Measurements from ENCODE around the gene NYAP1. TPM values are rescaled to one million over a fixed set of nuclear protein-coding genes. Genes with fewer than 3 reads are reported as not detected.

NYAP1 gene
- polyA plus RNA-seq, 1 donor (not counting 4 experiments of a cell fraction or from before 2014, with no cell fraction given), result 0.16 TPM

DNA sequence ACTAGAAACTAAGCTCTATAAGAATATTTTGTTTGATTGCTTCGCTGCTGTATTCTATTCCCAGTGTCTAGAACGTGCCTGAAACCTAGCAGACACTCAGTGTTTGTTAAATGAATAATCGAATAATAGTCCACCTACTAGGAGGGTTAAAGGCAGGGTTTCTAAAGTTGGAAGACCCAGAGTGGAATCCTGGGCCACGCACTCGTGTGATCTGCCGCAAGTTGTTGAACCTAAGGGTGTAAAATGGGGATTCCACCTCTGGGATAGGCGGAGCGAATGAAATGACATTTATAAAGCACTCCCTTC is 54.6 kb downstream of the NYAP1 start:
- H3K9ac ChIP-seq (ENCODE audit: control insufficient read depth, extremely low read depth, insufficient read depth, low read length), result peak overlapping the region; percentile 46
- H3K9me1 ChIP-seq (ENCODE audit: control insufficient read depth, extremely low read depth, insufficient read depth, low read length), result no peaks in the 10 kb centered on the region
- H2AFZ ChIP-seq (ENCODE audit: control insufficient read depth, low read length), result peak overlapping the region; percentile 97
- peak overlapping the region; percentile 9 to 91 (median 59) for H3K4me3 ChIP-seq (ENCODE audit: control insufficient read depth in 2 of 3, extremely low read depth in 1 of 3, insufficient read depth in 2 of 3, low read depth in 1 of 3, low read length in 3 of 3)
- H4K20me1 ChIP-seq (ENCODE audit: control insufficient read depth, extremely low read depth, insufficient read depth, low read length), result no peaks in the 10 kb centered on the region
- H3K27me3 ChIP-seq (ENCODE audit: control insufficient read depth, extremely low read depth, insufficient read depth, low read length), result no peaks in the 10 kb centered on the region
- TF ChIP-seq EZH2 (IDR thresholded peaks at IDR 0.05; ENCODE audit: low read length), result no peak
- TF ChIP-seq, protein P1, sequence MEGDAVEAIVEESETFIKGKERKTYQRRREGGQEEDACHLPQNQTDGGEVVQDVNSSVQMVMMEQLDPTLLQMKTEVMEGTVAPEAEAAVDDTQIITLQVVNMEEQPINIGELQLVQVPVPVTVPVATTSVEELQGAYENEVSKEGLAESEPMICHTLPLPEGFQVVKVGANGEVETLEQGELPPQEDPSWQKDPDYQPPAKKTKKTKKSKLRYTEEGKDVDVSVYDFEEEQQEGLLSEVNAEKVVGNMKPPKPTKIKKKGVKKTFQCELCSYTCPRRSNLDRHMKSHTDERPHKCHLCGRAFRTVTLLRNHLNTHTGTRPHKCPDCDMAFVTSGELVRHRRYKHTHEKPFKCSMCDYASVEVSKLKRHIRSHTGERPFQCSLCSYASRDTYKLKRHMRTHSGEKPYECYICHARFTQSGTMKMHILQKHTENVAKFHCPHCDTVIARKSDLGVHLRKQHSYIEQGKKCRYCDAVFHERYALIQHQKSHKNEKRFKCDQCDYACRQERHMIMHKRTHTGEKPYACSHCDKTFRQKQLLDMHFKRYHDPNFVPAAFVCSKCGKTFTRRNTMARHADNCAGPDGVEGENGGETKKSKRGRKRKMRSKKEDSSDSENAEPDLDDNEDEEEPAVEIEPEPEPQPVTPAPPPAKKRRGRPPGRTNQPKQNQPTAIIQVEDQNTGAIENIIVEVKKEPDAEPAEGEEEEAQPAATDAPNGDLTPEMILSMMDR (optimal IDR thresholded peaks at IDR 0.05 in 1 of 3, IDR thresholded peaks at IDR 0.05 in 1 of 3, conservative IDR thresholded peaks at IDR 0.05 in 1 of 3; ENCODE audit: extremely low read depth in 1 of 3, insufficient read depth in 2 of 3, low read length in 3 of 3), result no peak
- peak overlapping the region; percentile 98 for H3K4me2 ChIP-seq (ENCODE audit: control insufficient read depth, extremely low read depth, insufficient read depth, low read depth, low read length)
- H3K9me3 ChIP-seq (ENCODE audit: control insufficient read depth, low read depth, low read length), result no peaks in the 10 kb centered on the region
- no peak for DNase-seq (ENCODE audit: low read depth, low spot score)
- dilution Hi-C loops (cut with MboI; ENCODE audit: extremely low pct_ligation_motif_present, low sequenced_read_pairs), result no loop called here
- no peak for FAIRE-seq
- H3K4me1 ChIP-seq (ENCODE audit: control insufficient read depth, extremely low read depth, insufficient read depth, low read length), result peaks cover 10% of the 10 kb centered on the region
- H3K79me2 ChIP-seq (ENCODE audit: control insufficient read depth, insufficient read depth, low read length), result no peaks in the 10 kb centered on the region
- no peaks in the 10 kb centered on the region for H3K36me3 ChIP-seq (ENCODE audit: control insufficient read depth in 2 of 2, extremely low read depth in 1 of 2, insufficient read depth in 2 of 2, low read length in 2 of 2)
- peak overlapping the region; percentile 64 for H3K27ac ChIP-seq (ENCODE audit: control insufficient read depth, insufficient read depth, low read length)

DNA sequence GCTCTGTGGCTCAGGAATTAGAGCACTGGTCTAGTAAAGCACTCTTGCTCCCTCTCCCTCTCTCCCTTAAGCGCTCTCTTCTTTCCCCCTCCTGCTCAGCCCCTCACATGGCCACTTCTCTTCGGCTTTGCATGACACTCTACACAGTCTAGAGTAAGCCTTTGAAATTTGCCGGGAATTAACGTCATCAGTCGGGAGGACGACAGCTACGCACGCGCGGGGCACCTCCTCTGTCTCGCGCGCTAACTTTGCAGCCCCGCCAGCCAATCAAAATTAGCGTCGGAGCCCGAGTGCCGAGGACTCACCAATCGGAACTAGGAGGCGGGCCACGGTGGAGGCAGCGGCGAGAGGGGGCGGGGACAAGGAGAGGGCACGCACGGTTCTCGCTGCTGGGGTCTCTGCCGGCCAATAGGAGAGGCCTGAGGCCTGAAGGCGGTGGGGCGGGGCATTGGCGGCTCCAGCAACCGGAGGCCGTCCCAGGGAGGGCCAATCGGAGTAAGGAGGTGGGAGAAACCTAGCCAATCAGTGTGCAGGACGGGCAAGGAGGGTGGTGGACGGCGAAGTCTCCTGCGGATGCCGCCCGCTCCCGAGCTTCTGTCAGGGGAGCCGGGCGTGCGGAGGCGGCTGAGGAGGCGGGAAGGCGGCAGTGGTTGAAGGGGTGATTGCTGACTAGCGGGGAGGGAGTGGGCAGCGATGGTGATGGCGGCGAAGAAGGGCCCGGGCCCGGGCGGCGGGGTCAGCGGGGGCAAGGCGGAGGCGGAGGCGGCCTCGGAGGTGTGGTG is 55.1 kb downstream of the NYAP1 start, which contains the start of gene AGFG2:
Gene AGFG2 (plus strand): TSS at position 550 of the 782 bp plus-strand sequence. CDS start 144 bp downstream, at position 694.
- no peaks in the 10 kb centered on the region for H3K79me2 ChIP-seq (ENCODE audit: control insufficient read depth, insufficient read depth, low read length)
- H3K4me2 ChIP-seq (ENCODE audit: control insufficient read depth, extremely low read depth, insufficient read depth, low read depth, low read length), result peak within 1 kb of the TSS; percentile 98
- no peaks in the 10 kb centered on the region for H3K27me3 ChIP-seq (ENCODE audit: control insufficient read depth, extremely low read depth, insufficient read depth, low read length)
- peak within 1 kb of the TSS; percentile 72 to 91 (median 84) for H3K4me3 ChIP-seq (ENCODE audit: control insufficient read depth in 2 of 3, extremely low read depth in 1 of 3, insufficient read depth in 2 of 3, low read depth in 1 of 3, low read length in 3 of 3)
- H2AFZ ChIP-seq (ENCODE audit: control insufficient read depth, low read length), result peak within 1 kb of the TSS; percentile 97
- H3K9me1 ChIP-seq (ENCODE audit: control insufficient read depth, extremely low read depth, insufficient read depth, low read length), result no peaks in the 10 kb centered on the region
- H3K4me1 ChIP-seq (ENCODE audit: control insufficient read depth, extremely low read depth, insufficient read depth, low read length), result peaks cover 10% of the 10 kb centered on the region
- H3K9me3 ChIP-seq (ENCODE audit: control insufficient read depth, low read depth, low read length), result no peaks in the 10 kb centered on the region
- DNase-seq (ENCODE audit: low read depth, low spot score) (peak; percentile 96), FAIRE-seq (no peak)
- peak within 1 kb of the TSS; percentile 64 for H3K27ac ChIP-seq (ENCODE audit: control insufficient read depth, insufficient read depth, low read length)
- H4K20me1 ChIP-seq (ENCODE audit: control insufficient read depth, extremely low read depth, insufficient read depth, low read length), result no peaks in the 10 kb centered on the region
- no peaks in the 10 kb centered on the region for H3K36me3 ChIP-seq (ENCODE audit: control insufficient read depth in 2 of 2, extremely low read depth in 1 of 2, insufficient read depth in 2 of 2, low read length in 2 of 2)
- dilution Hi-C loops (cut with MboI; ENCODE audit: extremely low pct_ligation_motif_present, low sequenced_read_pairs), result no loop called here
- H3K9ac ChIP-seq (ENCODE audit: control insufficient read depth, extremely low read depth, insufficient read depth, low read length), result peak within 1 kb of the TSS; percentile 55
- TF ChIP-seq EZH2 (IDR thresholded peaks at IDR 0.05; ENCODE audit: low read length), result no peak
- TF ChIP-seq, protein P1 (optimal IDR thresholded peaks at IDR 0.05 in 1 of 3, IDR thresholded peaks at IDR 0.05 in 1 of 3, conservative IDR thresholded peaks at IDR 0.05 in 1 of 3; ENCODE audit: extremely low read depth in 1 of 3, insufficient read depth in 2 of 3, low read length in 3 of 3), result no peak
